H1 (cell line): ENCODE results near the gene INAVA.
"Not testable (repeated sequence)": the region's sequence is repeated elsewhere in the genome, so short reads cannot be mapped to it uniquely, and the experiment has no call there.

ENCODE experiments used
- CEBPB ChIP-seq: IDR thresholded peaks from 2 replicates; pipeline ENCODE4 v1.6.1; 2012; ENCODE audit warnings: low read depth, low read length
- JUND ChIP-seq: IDR thresholded peaks from 2 replicates; pipeline ENCODE4 v1.6.1; 2011; ENCODE audit warnings: mild to moderate bottlenecking, improper control_type of control experiment, low read length
- SRF ChIP-seq: IDR thresholded peaks from 2 replicates; pipeline ENCODE4 v1.6.1; 2011; ENCODE audit warnings: mild to moderate bottlenecking, low read depth, low read length, moderate library complexity
- SUZ12 ChIP-seq: fragments of 200-600 bp; sonication (generic); IDR thresholded peaks from 2 replicates; pipeline ENCODE4 v1.6.1; 2012; ENCODE audit warnings: mild to moderate bottlenecking, inconsistent platforms, low read length, moderate library complexity, mixed read lengths
- TF ChIP-seq, protein P1 (sequence below), 3 experiments: IDR thresholded peaks; 1 replicate in 2 of 3; 2 replicates in 1 of 3; pipeline versions ENCODE4 v1.5.1 to v1.6.1; 2011; ENCODE audit warnings: low read length in 3 of 3, mild to moderate bottlenecking in 3 of 3, inconsistent platforms in 2 of 3, low read depth in 1 of 3, moderate library complexity in 1 of 3; ENCODE audit not compliant: insufficient read depth in 1 of 3; ENCODE audit errors: control extremely low read depth in 1 of 3

- TF ChIP-seq, protein P1, sequence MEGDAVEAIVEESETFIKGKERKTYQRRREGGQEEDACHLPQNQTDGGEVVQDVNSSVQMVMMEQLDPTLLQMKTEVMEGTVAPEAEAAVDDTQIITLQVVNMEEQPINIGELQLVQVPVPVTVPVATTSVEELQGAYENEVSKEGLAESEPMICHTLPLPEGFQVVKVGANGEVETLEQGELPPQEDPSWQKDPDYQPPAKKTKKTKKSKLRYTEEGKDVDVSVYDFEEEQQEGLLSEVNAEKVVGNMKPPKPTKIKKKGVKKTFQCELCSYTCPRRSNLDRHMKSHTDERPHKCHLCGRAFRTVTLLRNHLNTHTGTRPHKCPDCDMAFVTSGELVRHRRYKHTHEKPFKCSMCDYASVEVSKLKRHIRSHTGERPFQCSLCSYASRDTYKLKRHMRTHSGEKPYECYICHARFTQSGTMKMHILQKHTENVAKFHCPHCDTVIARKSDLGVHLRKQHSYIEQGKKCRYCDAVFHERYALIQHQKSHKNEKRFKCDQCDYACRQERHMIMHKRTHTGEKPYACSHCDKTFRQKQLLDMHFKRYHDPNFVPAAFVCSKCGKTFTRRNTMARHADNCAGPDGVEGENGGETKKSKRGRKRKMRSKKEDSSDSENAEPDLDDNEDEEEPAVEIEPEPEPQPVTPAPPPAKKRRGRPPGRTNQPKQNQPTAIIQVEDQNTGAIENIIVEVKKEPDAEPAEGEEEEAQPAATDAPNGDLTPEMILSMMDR (IDR thresholded peaks at IDR 0.05; ENCODE audit: control extremely low read depth in 1 of 3, insufficient read depth in 1 of 3, low read depth in 1 of 3, low read length in 3 of 3), result not testable (repeated sequence)
- not testable (repeated sequence) for TF ChIP-seq JUND, CEBPB, SRF, SUZ12
Observed at GRCh38 chr1:200930285-200930684, 35.6 kb downstream of the INAVA start.
